ENCODE data around the gene DAD1.

Gene DAD1

GRCh38 chr14:22569106-22569736 is 19.8 kb downstream of the DAD1 start:
- TF ChIP-seq FOXP2 (optimal IDR thresholded peaks at IDR 0.05; ENCODE audit: borderline replicate concordance, extremely low read depth, extremely low read length, insufficient read depth) (no peak), SIN3A (IDR thresholded peaks at IDR 0.05; ENCODE audit: borderline replicate concordance, insufficient read depth, low read length) (no peak), POLR2AphosphoS5 (IDR thresholded peaks at IDR 0.05; ENCODE audit: low read depth, low read length) (no peak), TAF1 (IDR thresholded peaks at IDR 0.05; ENCODE audit: borderline replicate concordance, insufficient read depth, low read length) (no peak), REST (IDR thresholded peaks at IDR 0.05; ENCODE audit: insufficient read depth in 1 of 2, low read depth in 2 of 2, low read length in 2 of 2) (no peak)

- TF ChIP-seq FOXP2 (optimal IDR thresholded peaks at IDR 0.05; ENCODE audit: borderline replicate concordance, extremely low read depth, extremely low read length, insufficient read depth), result no peak
- no peak for TF ChIP-seq POLR2AphosphoS5 (IDR thresholded peaks at IDR 0.05; ENCODE audit: low read depth, low read length)
- no peak for TF ChIP-seq REST (IDR thresholded peaks at IDR 0.05; ENCODE audit: insufficient read depth in 1 of 2, low read depth in 2 of 2, low read length in 2 of 2)
- no peak for TF ChIP-seq TAF1 (IDR thresholded peaks at IDR 0.05; ENCODE audit: borderline replicate concordance, insufficient read depth, low read length)
- no peak for TF ChIP-seq SIN3A (IDR thresholded peaks at IDR 0.05; ENCODE audit: borderline replicate concordance, insufficient read depth, low read length)
Observed at GRCh38 chr14:22567437-22567836, 21.6 kb downstream of the DAD1 start.

- TF ChIP-seq FOXP2 (optimal IDR thresholded peaks at IDR 0.05; ENCODE audit: borderline replicate concordance, extremely low read depth, extremely low read length, insufficient read depth) (no peak), SIN3A (IDR thresholded peaks at IDR 0.05; ENCODE audit: borderline replicate concordance, insufficient read depth, low read length) (no peak), TAF1 (IDR thresholded peaks at IDR 0.05; ENCODE audit: borderline replicate concordance, insufficient read depth, low read length) (no peak), POLR2AphosphoS5 (IDR thresholded peaks at IDR 0.05; ENCODE audit: low read depth, low read length) (no peak), REST (IDR thresholded peaks at IDR 0.05; ENCODE audit: insufficient read depth in 1 of 2, low read depth in 2 of 2, low read length in 2 of 2) (no peak)
Observed at GRCh38 chr14:22566845-22567244, 22.2 kb downstream of the DAD1 start.

- TF ChIP-seq FOXP2 (optimal IDR thresholded peaks at IDR 0.05; ENCODE audit: borderline replicate concordance, extremely low read depth, extremely low read length, insufficient read depth) (no peak), REST (IDR thresholded peaks at IDR 0.05; ENCODE audit: insufficient read depth in 1 of 2, low read depth in 2 of 2, low read length in 2 of 2) (no peak), TAF1 (IDR thresholded peaks at IDR 0.05; ENCODE audit: borderline replicate concordance, insufficient read depth, low read length) (no peak), POLR2AphosphoS5 (IDR thresholded peaks at IDR 0.05; ENCODE audit: low read depth, low read length) (no peak), SIN3A (IDR thresholded peaks at IDR 0.05; ENCODE audit: borderline replicate concordance, insufficient read depth, low read length) (no peak)
Observed at GRCh38 chr14:22565391-22565945, 23.6 kb downstream of the DAD1 start.

All from PFSK-1 (cell line).